Loucy (cell line): Measurements from ENCODE around the gene SEMA7A.

Experiments used
- H2AFZ ChIP-seq: fragments of 200-600 bp; sonication (generic); 2 replicates; pipeline ENCODE4 v1.6.0; 2016; ENCODE audit warnings: antibody characterized with exemption, mild to moderate bottlenecking, low read length, moderate library complexity
- H3F3A ChIP-seq: fragments of 200-600 bp; 2 replicates; pipeline ENCODE4 v1.6.0; 2016; ENCODE audit warnings: antibody characterized with exemption, low read depth, mild to moderate bottlenecking
- H3K27me3 ChIP-seq: fragments of 200-600 bp; sonication (generic); 2 replicates; pipeline ENCODE4 v1.6.1; 2014; ENCODE audit warnings: low read length, mild to moderate bottlenecking; ENCODE audit not compliant: insufficient read depth, poor library complexity, severe bottlenecking
- H3K36me3 ChIP-seq: fragments of 200-600 bp; sonication (generic); 2 replicates; pipeline ENCODE4 v1.6.1; 2016; ENCODE audit warnings: low read length; ENCODE audit not compliant: insufficient read depth
- H3K4me1 ChIP-seq: fragments of 200-600 bp; sonication (generic); 2 replicates; pipeline ENCODE4 v1.5.1; 2014; ENCODE audit warnings: low read length, mild to moderate bottlenecking; ENCODE audit not compliant: insufficient read depth, poor library complexity, severe bottlenecking
- H3K4me2 ChIP-seq: fragments of 200-600 bp; sonication (generic); 2 replicates; pipeline ENCODE4 v1.6.0; 2014; ENCODE audit warnings: antibody characterized with exemption, low read length, low read depth, mild to moderate bottlenecking; ENCODE audit not compliant: poor library complexity, severe bottlenecking
- H3K4me3 ChIP-seq: fragments of 200-600 bp; sonication (generic); 2 replicates; pipeline ENCODE4 v1.5.1; 2014; ENCODE audit warnings: low read length, mild to moderate bottlenecking, mixed read lengths; ENCODE audit not compliant: poor library complexity, severe bottlenecking
- H3K79me2 ChIP-seq: fragments of 200-600 bp; sonication (generic); 2 replicates; pipeline ENCODE4 v1.6.1; 2014; ENCODE audit warnings: low read length; ENCODE audit not compliant: insufficient read depth
- H3K9ac ChIP-seq: fragments of 200-600 bp; sonication (generic); 2 replicates; pipeline ENCODE4 v1.6.0; 2014; ENCODE audit warnings: mild to moderate bottlenecking, low read depth, low read length, moderate library complexity; ENCODE audit not compliant: poor library complexity, severe bottlenecking
- H3K9me2 ChIP-seq: fragments of 200-600 bp; sonication (generic); replicated peaks from 2 replicates; pipeline ENCODE4 v1.6.1; 2016; ENCODE audit warnings: low read depth, low read length, mixed read lengths
- H3K9me3 ChIP-seq: fragments of 200-600 bp; sonication (generic); 2 replicates; pipeline ENCODE4 v1.6.1; 2014; ENCODE audit warnings: mild to moderate bottlenecking, antibody characterized with exemption, low read length, low read depth; ENCODE audit not compliant: insufficient read depth
- H4K20me1 ChIP-seq: fragments of 200-600 bp; sonication (generic); 2 replicates; pipeline ENCODE4 v1.6.0; 2014; ENCODE audit warnings: antibody characterized with exemption, low read length, mild to moderate bottlenecking; ENCODE audit not compliant: insufficient read depth, poor library complexity, severe bottlenecking
- CTCF ChIP-seq: fragments of 200-600 bp; sonication (generic); conservative IDR thresholded peaks from 2 replicates; pipeline ENCODE4 v1.5.1; 2014; ENCODE audit warnings: mild to moderate bottlenecking, antibody characterized with exemption, low read length
- EZH2phosphoT487 ChIP-seq: fragments of 200-600 bp; IDR thresholded peaks from 2 replicates; pipeline ENCODE4 v1.6.1; 2018; ENCODE audit warnings: antibody characterized with exemption, mild to moderate bottlenecking, moderate library complexity, borderline replicate concordance

SEMA7A gene

GRCh38 chr15:74384566-74384880 is 49.2 kb downstream of the SEMA7A start:
- H3K9me2 ChIP-seq: no peaks in the 10 kb centered on the region
- H3K79me2 ChIP-seq: no peaks in the 10 kb centered on the region
- H3K9ac ChIP-seq: no peak overlapping the region
- H2AFZ ChIP-seq: no peak overlapping the region
- no peak for TF ChIP-seq EZH2phosphoT487
- no peak for TF ChIP-seq CTCF
- H4K20me1 ChIP-seq: no peaks in the 10 kb centered on the region
- no peaks in the 10 kb centered on the region for H3K36me3 ChIP-seq
- no peak overlapping the region for H3K4me2 ChIP-seq
- H3K9me3 ChIP-seq: no peaks in the 10 kb centered on the region
- H3K4me3 ChIP-seq: no peak overlapping the region
- no peaks in the 10 kb centered on the region for H3K27me3 ChIP-seq
- H3F3A ChIP-seq: no peaks in the 10 kb centered on the region; the same call in 1 of the 2 replicates
- peaks cover 56% of the 10 kb centered on the region for H3K4me1 ChIP-seq

GRCh38 chr15:74383695-74384565 is 49.8 kb downstream of the SEMA7A start:
- H2AFZ ChIP-seq: no peak overlapping the region; the same call in 1 of the 2 replicates
- no peaks in the 10 kb centered on the region for H3K27me3 ChIP-seq
- H3K4me1 ChIP-seq: peaks cover 52% of the 10 kb centered on the region
- TF ChIP-seq CTCF (0 out of 2 replicates have a peak, but pooled peaks have one; percentile 18), EZH2phosphoT487 (no peak)
- no peaks in the 10 kb centered on the region for H3K36me3 ChIP-seq
- no peak overlapping the region for H3K9ac ChIP-seq
- no peaks in the 10 kb centered on the region for H3K9me2 ChIP-seq
- H3K4me2 ChIP-seq: no peak overlapping the region
- no peaks in the 10 kb centered on the region for H3K79me2 ChIP-seq
- no peaks in the 10 kb centered on the region for H3K9me3 ChIP-seq
- H3F3A ChIP-seq: no peaks in the 10 kb centered on the region; the same call in 1 of the 2 replicates
- H4K20me1 ChIP-seq: no peaks in the 10 kb centered on the region
- H3K4me3 ChIP-seq: no peak overlapping the region

GRCh38 chr15:74383286-74383685 is 50.5 kb downstream of the SEMA7A start:
- Histone ChIP-seq H3K9me3 (no peaks in the 10 kb centered on the region), H3K79me2 (no peaks in the 10 kb centered on the region), H3F3A (no peaks in the 10 kb centered on the region), H3K36me3 (no peaks in the 10 kb centered on the region), H3K27me3 (no peaks in the 10 kb centered on the region), H3K9me2 (no peaks in the 10 kb centered on the region), H2AFZ (no peak overlapping the region), H4K20me1 (no peaks in the 10 kb centered on the region), H3K9ac (peak overlapping the region; percentile 0), H3K4me2 (no peak overlapping the region), H3K4me3 (no peak overlapping the region), H3K4me1 (peaks cover 48% of the 10 kb centered on the region)
- no peak for TF ChIP-seq CTCF
- no peak for TF ChIP-seq EZH2phosphoT487
